GM23338 (cell line): Measurements from ENCODE around the gene STX1B. TPM values are rescaled to one million over a fixed set of nuclear protein-coding genes. Genes with fewer than 3 reads are reported as not detected.
A peak's percentile ranks its signal among the peaks of the same experiment; 100 is the strongest.

ENCODE experiments used
- ATAC-seq: fragments of 200-7000 bp; cut with Tn5 transposase; 3 replicates; pipeline ENCODE4 v1.9.1; 2020
- DNase-seq: peaks from one replicate; pipeline ENCODE4 v3.0.0-alpha.2; 2015; ENCODE audit warnings: low spot score
- H2AFZ ChIP-seq: fragments of 200-600 bp; sonication (generic); 2 replicates; pipeline ENCODE4 v1.8.0; 2016; ENCODE audit warnings: antibody characterized with exemption, mild to moderate bottlenecking, moderate library complexity
- H3F3A ChIP-seq: fragments of 200-600 bp; sonication (generic); replicated peaks from 2 replicates; pipeline ENCODE4 v1.8.0; 2017; ENCODE audit warnings: antibody characterized with exemption, mixed run types, low read depth
- H3K27ac ChIP-seq: fragments of 200-600 bp; sonication (generic); 2 replicates; pipeline ENCODE4 v1.6.1; 2016; ENCODE audit warnings: low read depth
- H3K27me3 ChIP-seq: fragments of 200-600 bp; sonication (generic); 2 replicates; pipeline ENCODE4 v1.8.0; 2016; ENCODE audit warnings: mild to moderate bottlenecking, mixed run types, moderate library complexity; ENCODE audit not compliant: insufficient read depth
- H3K36me3 ChIP-seq: fragments of 200-600 bp; sonication (generic); 2 replicates; pipeline ENCODE4 v1.8.0; 2016; ENCODE audit warnings: mild to moderate bottlenecking; ENCODE audit not compliant: insufficient read depth
- H3K4me1 ChIP-seq: fragments of 200-600 bp; sonication (generic); 2 replicates; pipeline ENCODE4 v1.8.0; 2016; ENCODE audit warnings: mild to moderate bottlenecking, moderate library complexity; ENCODE audit not compliant: insufficient read depth
- H3K4me2 ChIP-seq: fragments of 200-600 bp; sonication (generic); 2 replicates; pipeline ENCODE4 v1.7.1; 2017; ENCODE audit warnings: mixed run types
- H3K4me3 ChIP-seq: fragments of 200-600 bp; sonication (generic); 2 replicates; pipeline ENCODE4 v1.6.1; 2016; ENCODE audit warnings: mixed run types
- H3K79me2 ChIP-seq: fragments of 200-600 bp; sonication (generic); replicated peaks from 2 replicates; pipeline ENCODE4 v1.8.0; 2017; ENCODE audit warnings: mild to moderate bottlenecking; ENCODE audit not compliant: insufficient read depth
- H3K9me2 ChIP-seq: fragments of 200-600 bp; sonication (generic); 2 replicates; pipeline ENCODE4 v1.8.0; 2017; ENCODE audit not compliant: insufficient read depth
- H4K20me1 ChIP-seq: fragments of 200-600 bp; sonication (generic); replicated peaks from 2 replicates; pipeline ENCODE4 v1.8.0; 2017; ENCODE audit warnings: mild to moderate bottlenecking; ENCODE audit not compliant: insufficient read depth
- H3K27ac Mint-ChIP-seq: 2 replicates; pipeline ENCODE4 v1.8.0; 2020; ENCODE audit warnings: inconsistent platforms, mild to moderate bottlenecking, moderate library complexity, mixed read lengths
- H3K27me3 Mint-ChIP-seq: 3 replicates; pipeline ENCODE4 v1.8.0; 2022; ENCODE audit warnings: low read depth, mild to moderate bottlenecking, moderate library complexity, mixed read lengths, inconsistent platforms; ENCODE audit not compliant: insufficient read depth, poor library complexity
- H3K36me3 Mint-ChIP-seq: 3 replicates; pipeline ENCODE4 v1.8.0; 2021; ENCODE audit warnings: low read depth, mild to moderate bottlenecking, inconsistent platforms, moderate library complexity, mixed read lengths
- H3K4me1 Mint-ChIP-seq: 3 replicates; pipeline ENCODE4 v1.8.0; 2020; ENCODE audit warnings: mild to moderate bottlenecking, inconsistent platforms, mixed read lengths
- H3K4me3 Mint-ChIP-seq: 3 replicates; pipeline ENCODE4 v1.8.0; 2021; ENCODE audit warnings: moderate library complexity, mild to moderate bottlenecking, inconsistent platforms, mixed read lengths
- H3K9me3 Mint-ChIP-seq: 3 replicates; pipeline ENCODE4 v1.8.0; 2020; ENCODE audit warnings: moderate library complexity, mild to moderate bottlenecking, inconsistent platforms, mixed read lengths
- EZH2 ChIP-seq: fragments of 200-600 bp; sonication (generic); IDR thresholded peaks from one replicate; pipeline ENCODE4 v1.8.0; 2017; ENCODE audit warnings: antibody characterized with exemption, mild to moderate bottlenecking, low read depth; ENCODE audit not compliant: unreplicated experiment
- EZH2phosphoT487 ChIP-seq: fragments of 200-600 bp; sonication (generic); IDR thresholded peaks from one replicate; pipeline ENCODE4 v1.8.1; 2018; ENCODE audit warnings: antibody characterized with exemption; ENCODE audit not compliant: unreplicated experiment
- NANOG ChIP-seq: IDR thresholded peaks from 2 replicates; pipeline ENCODE4 v1.6.1; 2016; ENCODE audit warnings: antibody characterized with exemption, borderline replicate concordance
- POLR2AphosphoS5 ChIP-seq: IDR thresholded peaks from 2 replicates; pipeline ENCODE4 v1.6.1; 2016; ENCODE audit warnings: antibody characterized with exemption, low read depth
- STAT1 ChIP-seq: IDR thresholded peaks from one replicate; pipeline ENCODE4 v1.6.1; 2016; ENCODE audit warnings: antibody characterized with exemption; ENCODE audit not compliant: unreplicated experiment
- ZNF331 ChIP-seq: fragments of 250-450 bp; sonication (Bioruptor Pico); IDR thresholded peaks from 2 replicates; pipeline ENCODE4 v1.5.0; 2020; ENCODE audit warnings: low read depth, mild to moderate bottlenecking, moderate library complexity
- polyA plus RNA-seq: library from polyadenylated mRNA; unstranded; fragments of >200 nt; fragmentation: Nextera tagmentation; extraction: Ambion mirVana; gene quantifications from 2 replicates; pipeline ENCODE4 v1.2.1, GENCODE V29; 2016
- total RNA-seq: library from RNA; depleted of rRNA; stranded (reverse); fragments of >200 nt; shearing (Covaris generic); gene quantifications from 2 replicates; pipeline ENCODE4 v1.2.3, GENCODE V29; 2014
- TF ChIP-seq, protein P1 (sequence below): IDR thresholded peaks from one replicate; pipeline ENCODE4 v1.6.1; 2018; ENCODE audit warnings: antibody characterized with exemption; ENCODE audit not compliant: unreplicated experiment
- TF ChIP-seq, protein P2 (sequence below): IDR thresholded peaks from 2 replicates; pipeline ENCODE4 v1.6.1; 2016; ENCODE audit warnings: antibody characterized with exemption
- TF ChIP-seq, protein P3 (sequence below): fragments of 250-450 bp; sonication (Bioruptor Pico); IDR thresholded peaks from 2 replicates; pipeline ENCODE4 v1.5.0; 2020; ENCODE audit warnings: mild to moderate bottlenecking, moderate library complexity

Gene STX1B
- total and polyA plus RNA-seq, 2 experiments from 2014 or later: 1.7 to 9.5 TPM

DNA sequence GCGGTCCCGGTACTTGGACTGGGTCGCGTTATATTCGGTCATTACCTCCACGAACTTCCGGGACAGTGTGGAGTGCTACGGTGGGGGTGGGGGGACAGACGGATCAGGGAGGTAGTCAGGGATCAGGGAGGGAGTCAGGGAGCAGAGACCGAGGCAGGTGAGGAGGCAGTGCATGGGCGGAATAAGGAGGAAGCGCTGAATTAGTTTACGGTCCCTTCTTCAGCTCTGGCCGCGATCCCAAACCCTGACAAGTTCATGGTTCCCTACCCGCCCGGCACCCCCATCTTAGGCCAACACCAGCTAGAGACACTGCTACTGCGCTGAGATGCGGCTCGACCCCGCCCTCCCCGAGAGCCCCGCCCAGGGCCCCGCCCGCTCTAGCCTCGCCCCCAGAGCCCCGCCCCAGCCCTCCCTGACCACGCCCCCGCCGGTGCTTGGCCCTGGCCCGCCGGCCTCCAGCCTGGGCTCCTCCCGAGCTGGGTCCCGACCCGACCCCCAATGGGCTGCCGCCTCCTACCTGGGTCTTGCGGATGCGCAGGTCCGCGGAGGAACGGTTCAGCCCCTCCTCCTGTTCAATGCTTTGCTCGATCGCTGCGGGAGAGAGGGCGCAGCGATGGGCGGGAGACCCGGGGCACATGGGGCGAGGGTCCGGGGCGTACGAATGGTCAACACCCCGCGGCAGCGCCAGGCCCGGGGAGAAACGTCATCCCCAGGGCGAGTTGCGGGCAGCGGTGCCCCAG is 13.3 kb downstream of the STX1B start:
- ATAC-seq (peak; percentile 86), DNase-seq (peak; percentile 93)
- H3F3A ChIP-seq: peaks cover 9% of the 10 kb centered on the region; the same call in 1 of the 2 replicates
- H3K27me3 ChIP-seq: no peaks in the 10 kb centered on the region
- H3K9me2 ChIP-seq: no peaks in the 10 kb centered on the region
- Mint-ChIP-seq H3K27me3 (peaks cover 18% of the 10 kb centered on the region), H3K9me3 (no peaks in the 10 kb centered on the region), H3K36me3 (no peaks in the 10 kb centered on the region), H3K27ac (no peak overlapping the region; the same call in 1 of the 2 replicates), H3K4me1 (peaks cover 19% of the 10 kb centered on the region), H3K4me3 (peak overlapping the region; percentile 86)
- no peaks in the 10 kb centered on the region for H4K20me1 ChIP-seq
- H3K27ac ChIP-seq: peak overlapping the region; percentile 86
- TF ChIP-seq NANOG: no peak
- TF ChIP-seq POLR2AphosphoS5: peak; percentile 71
- TF ChIP-seq, protein P1, sequence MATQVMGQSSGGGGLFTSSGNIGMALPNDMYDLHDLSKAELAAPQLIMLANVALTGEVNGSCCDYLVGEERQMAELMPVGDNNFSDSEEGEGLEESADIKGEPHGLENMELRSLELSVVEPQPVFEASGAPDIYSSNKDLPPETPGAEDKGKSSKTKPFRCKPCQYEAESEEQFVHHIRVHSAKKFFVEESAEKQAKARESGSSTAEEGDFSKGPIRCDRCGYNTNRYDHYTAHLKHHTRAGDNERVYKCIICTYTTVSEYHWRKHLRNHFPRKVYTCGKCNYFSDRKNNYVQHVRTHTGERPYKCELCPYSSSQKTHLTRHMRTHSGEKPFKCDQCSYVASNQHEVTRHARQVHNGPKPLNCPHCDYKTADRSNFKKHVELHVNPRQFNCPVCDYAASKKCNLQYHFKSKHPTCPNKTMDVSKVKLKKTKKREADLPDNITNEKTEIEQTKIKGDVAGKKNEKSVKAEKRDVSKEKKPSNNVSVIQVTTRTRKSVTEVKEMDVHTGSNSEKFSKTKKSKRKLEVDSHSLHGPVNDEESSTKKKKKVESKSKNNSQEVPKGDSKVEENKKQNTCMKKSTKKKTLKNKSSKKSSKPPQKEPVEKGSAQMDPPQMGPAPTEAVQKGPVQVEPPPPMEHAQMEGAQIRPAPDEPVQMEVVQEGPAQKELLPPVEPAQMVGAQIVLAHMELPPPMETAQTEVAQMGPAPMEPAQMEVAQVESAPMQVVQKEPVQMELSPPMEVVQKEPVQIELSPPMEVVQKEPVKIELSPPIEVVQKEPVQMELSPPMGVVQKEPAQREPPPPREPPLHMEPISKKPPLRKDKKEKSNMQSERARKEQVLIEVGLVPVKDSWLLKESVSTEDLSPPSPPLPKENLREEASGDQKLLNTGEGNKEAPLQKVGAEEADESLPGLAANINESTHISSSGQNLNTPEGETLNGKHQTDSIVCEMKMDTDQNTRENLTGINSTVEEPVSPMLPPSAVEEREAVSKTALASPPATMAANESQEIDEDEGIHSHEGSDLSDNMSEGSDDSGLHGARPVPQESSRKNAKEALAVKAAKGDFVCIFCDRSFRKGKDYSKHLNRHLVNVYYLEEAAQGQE: no peak
- TF ChIP-seq EZH2phosphoT487: no peak
- TF ChIP-seq STAT1: no peak
- TF ChIP-seq, protein P2, sequence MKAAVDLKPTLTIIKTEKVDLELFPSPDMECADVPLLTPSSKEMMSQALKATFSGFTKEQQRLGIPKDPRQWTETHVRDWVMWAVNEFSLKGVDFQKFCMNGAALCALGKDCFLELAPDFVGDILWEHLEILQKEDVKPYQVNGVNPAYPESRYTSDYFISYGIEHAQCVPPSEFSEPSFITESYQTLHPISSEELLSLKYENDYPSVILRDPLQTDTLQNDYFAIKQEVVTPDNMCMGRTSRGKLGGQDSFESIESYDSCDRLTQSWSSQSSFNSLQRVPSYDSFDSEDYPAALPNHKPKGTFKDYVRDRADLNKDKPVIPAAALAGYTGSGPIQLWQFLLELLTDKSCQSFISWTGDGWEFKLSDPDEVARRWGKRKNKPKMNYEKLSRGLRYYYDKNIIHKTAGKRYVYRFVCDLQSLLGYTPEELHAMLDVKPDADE: no peak
- H3K4me1 ChIP-seq: peaks cover 22% of the 10 kb centered on the region
- peak overlapping the region; percentile 94 for H3K4me2 ChIP-seq
- H3K79me2 ChIP-seq: no peaks in the 10 kb centered on the region
- peak overlapping the region; percentile 75 for H3K4me3 ChIP-seq
- H3K36me3 ChIP-seq: no peaks in the 10 kb centered on the region
- peak overlapping the region; percentile 96 for H2AFZ ChIP-seq

DNA sequence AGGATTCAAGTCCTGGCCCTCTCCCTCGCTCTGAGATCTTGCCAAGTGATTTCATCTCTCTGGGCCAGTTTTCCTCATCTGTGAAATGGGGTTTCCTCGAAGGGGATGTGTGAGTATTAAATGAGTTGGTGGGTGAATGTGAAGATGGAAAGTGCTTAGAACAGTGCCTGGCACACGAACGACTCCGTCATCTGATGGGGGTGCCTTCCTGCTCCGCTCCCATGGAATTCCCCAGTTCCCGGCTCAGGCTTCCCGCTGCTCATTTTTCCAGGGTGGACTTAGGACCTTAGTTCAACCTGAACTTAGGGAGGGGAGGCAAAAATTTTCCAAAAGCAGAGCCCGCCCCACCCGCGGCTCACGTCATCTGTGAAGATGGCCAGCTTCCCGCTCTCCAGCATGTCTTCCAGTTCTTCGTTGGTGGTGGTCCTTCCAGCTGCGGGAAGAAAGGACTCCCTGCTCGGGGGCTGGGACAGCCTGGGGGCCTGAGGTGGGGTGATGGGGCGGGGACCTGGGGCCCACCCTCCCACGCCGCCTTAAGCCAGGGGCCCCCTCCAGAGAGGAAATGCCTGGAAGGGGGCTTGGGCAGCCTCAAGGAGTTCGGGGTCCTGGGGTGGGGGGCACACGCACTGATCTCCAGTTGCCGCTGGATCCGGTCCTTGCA is 14.0 kb downstream of the STX1B start:
- no peak overlapping the region for H3K27ac Mint-ChIP-seq
- DNase-seq: peak; percentile 32
- H3K9me3 Mint-ChIP-seq: no peaks in the 10 kb centered on the region
- peak overlapping the region; percentile 86 for H3K27ac ChIP-seq
- ATAC-seq: peak; percentile 2
- peaks cover 19% of the 10 kb centered on the region for H3K27me3 Mint-ChIP-seq
- peaks cover 19% of the 10 kb centered on the region for H3K4me1 Mint-ChIP-seq
- peak overlapping the region; percentile 94 for H3K4me2 ChIP-seq
- H3K4me3 Mint-ChIP-seq: peak overlapping the region; percentile 86
- no peaks in the 10 kb centered on the region for H3K27me3 ChIP-seq
- peak overlapping the region; percentile 75 for H3K4me3 ChIP-seq
- peaks cover 22% of the 10 kb centered on the region for H3K4me1 ChIP-seq
- no peaks in the 10 kb centered on the region for H3K79me2 ChIP-seq
- peaks cover 9% of the 10 kb centered on the region; the same call in 1 of the 2 replicates for H3F3A ChIP-seq
- H3K36me3 ChIP-seq: no peaks in the 10 kb centered on the region
- no peaks in the 10 kb centered on the region for H3K36me3 Mint-ChIP-seq
- H3K9me2 ChIP-seq: no peaks in the 10 kb centered on the region
- peak overlapping the region; percentile 66; the same call in 1 of the 2 replicates for H2AFZ ChIP-seq
- H4K20me1 ChIP-seq: no peaks in the 10 kb centered on the region
- TF ChIP-seq ZNF331 (CRISPR knock-in tag): no peak
- TF ChIP-seq, protein P3, sequence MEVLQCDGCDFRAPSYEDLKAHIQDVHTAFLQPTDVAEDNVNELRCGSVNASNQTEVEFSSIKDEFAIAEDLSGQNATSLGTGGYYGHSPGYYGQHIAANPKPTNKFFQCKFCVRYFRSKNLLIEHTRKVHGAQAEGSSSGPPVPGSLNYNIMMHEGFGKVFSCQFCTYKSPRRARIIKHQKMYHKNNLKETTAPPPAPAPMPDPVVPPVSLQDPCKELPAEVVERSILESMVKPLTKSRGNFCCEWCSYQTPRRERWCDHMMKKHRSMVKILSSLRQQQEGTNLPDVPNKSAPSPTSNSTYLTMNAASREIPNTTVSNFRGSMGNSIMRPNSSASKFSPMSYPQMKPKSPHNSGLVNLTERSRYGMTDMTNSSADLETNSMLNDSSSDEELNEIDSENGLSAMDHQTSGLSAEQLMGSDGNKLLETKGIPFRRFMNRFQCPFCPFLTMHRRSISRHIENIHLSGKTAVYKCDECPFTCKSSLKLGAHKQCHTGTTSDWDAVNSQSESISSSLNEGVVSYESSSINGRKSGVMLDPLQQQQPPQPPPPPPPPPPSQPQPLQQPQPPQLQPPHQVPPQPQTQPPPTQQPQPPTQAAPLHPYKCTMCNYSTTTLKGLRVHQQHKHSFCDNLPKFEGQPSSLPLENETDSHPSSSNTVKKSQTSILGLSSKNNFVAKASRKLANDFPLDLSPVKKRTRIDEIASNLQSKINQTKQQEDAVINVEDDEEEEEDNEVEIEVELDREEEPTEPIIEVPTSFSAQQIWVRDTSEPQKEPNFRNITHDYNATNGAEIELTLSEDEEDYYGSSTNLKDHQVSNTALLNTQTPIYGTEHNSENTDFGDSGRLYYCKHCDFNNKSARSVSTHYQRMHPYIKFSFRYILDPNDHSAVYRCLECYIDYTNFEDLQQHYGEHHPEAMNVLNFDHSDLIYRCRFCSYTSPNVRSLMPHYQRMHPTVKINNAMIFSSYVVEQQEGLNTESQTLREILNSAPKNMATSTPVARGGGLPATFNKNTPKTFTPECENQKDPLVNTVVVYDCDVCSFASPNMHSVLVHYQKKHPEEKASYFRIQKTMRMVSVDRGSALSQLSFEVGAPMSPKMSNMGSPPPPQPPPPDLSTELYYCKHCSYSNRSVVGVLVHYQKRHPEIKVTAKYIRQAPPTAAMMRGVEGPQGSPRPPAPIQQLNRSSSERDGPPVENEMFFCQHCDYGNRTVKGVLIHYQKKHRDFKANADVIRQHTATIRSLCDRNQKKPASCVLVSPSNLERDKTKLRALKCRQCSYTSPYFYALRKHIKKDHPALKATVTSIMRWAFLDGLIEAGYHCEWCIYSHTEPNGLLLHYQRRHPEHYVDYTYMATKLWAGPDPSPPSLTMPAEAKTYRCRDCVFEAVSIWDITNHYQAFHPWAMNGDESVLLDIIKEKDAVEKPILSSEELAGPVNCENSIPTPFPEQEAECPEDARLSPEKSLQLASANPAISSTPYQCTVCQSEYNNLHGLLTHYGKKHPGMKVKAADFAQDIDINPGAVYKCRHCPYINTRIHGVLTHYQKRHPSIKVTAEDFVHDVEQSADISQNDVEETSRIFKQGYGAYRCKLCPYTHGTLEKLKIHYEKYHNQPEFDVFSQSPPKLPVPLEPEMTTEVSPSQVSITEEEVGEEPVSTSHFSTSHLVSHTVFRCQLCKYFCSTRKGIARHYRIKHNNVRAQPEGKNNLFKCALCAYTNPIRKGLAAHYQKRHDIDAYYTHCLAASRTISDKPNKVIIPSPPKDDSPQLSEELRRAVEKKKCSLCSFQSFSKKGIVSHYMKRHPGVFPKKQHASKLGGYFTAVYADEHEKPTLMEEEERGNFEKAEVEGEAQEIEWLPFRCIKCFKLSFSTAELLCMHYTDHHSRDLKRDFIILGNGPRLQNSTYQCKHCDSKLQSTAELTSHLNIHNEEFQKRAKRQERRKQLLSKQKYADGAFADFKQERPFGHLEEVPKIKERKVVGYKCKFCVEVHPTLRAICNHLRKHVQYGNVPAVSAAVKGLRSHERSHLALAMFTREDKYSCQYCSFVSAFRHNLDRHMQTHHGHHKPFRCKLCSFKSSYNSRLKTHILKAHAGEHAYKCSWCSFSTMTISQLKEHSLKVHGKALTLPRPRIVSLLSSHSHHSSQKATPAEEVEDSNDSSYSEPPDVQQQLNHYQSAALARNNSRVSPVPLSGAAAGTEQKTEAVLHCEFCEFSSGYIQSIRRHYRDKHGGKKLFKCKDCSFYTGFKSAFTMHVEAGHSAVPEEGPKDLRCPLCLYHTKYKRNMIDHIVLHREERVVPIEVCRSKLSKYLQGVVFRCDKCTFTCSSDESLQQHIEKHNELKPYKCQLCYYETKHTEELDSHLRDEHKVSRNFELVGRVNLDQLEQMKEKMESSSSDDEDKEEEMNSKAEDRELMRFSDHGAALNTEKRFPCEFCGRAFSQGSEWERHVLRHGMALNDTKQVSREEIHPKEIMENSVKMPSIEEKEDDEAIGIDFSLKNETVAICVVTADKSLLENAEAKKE (CRISPR knock-in tag): no peak
- no peak for TF ChIP-seq STAT1
- TF ChIP-seq NANOG: no peak
- no peak for TF ChIP-seq EZH2
